Measurements from ENCODE around the gene NFKB1. TPM values are rescaled to one million over a fixed set of nuclear protein-coding genes. Genes with fewer than 3 reads are reported as not detected.

Gene NFKB1
- polyA plus RNA-seq, 1 donor (not counting 4 experiments of a cell fraction or from before 2014, with no cell fraction given) = 21.8 TPM

GRCh38 chr4:102563000-102563399, 61.8 kb downstream of the NFKB1 start:
- FAIRE-seq (no peak), DNase-seq (ENCODE audit: low read depth, low spot score) (no peak)
- peaks cover 2 to 10% of the 10 kb centered on the region in 2 experiments for H3K36me3 ChIP-seq (ENCODE audit: control insufficient read depth in 2 of 2, extremely low read depth in 1 of 2, insufficient read depth in 2 of 2, low read length in 2 of 2)
- no peak overlapping the region for H3K9ac ChIP-seq (ENCODE audit: control insufficient read depth, extremely low read depth, insufficient read depth, low read length)
- no peak overlapping the region for H3K27ac ChIP-seq (ENCODE audit: control insufficient read depth, insufficient read depth, low read length)
- dilution Hi-C loops (cut with MboI; ENCODE audit: extremely low pct_ligation_motif_present, low sequenced_read_pairs) = no loop called here
- peaks cover 10% of the 10 kb centered on the region for H3K4me1 ChIP-seq (ENCODE audit: control insufficient read depth, extremely low read depth, insufficient read depth, low read length)
- H4K20me1 ChIP-seq (ENCODE audit: control insufficient read depth, extremely low read depth, insufficient read depth, low read length) = no peaks in the 10 kb centered on the region
- no peak overlapping the region for H2AFZ ChIP-seq (ENCODE audit: control insufficient read depth, low read length)
- TF ChIP-seq CTCF (optimal IDR thresholded peaks at IDR 0.05 in 1 of 3, IDR thresholded peaks at IDR 0.05 in 1 of 3, conservative IDR thresholded peaks at IDR 0.05 in 1 of 3; ENCODE audit: extremely low read depth in 1 of 3, insufficient read depth in 2 of 3, low read length in 3 of 3) = no peak
- no peak for TF ChIP-seq EZH2 (IDR thresholded peaks at IDR 0.05; ENCODE audit: low read length)
- no peak overlapping the region for H3K4me3 ChIP-seq (ENCODE audit: control insufficient read depth in 2 of 3, extremely low read depth in 1 of 3, insufficient read depth in 2 of 3, low read depth in 1 of 3, low read length in 3 of 3)
- H3K9me1 ChIP-seq (ENCODE audit: control insufficient read depth, extremely low read depth, insufficient read depth, low read length) = no peaks in the 10 kb centered on the region
- no peak overlapping the region for H3K4me2 ChIP-seq (ENCODE audit: control insufficient read depth, extremely low read depth, insufficient read depth, low read depth, low read length)
- no peaks in the 10 kb centered on the region for H3K9me3 ChIP-seq (ENCODE audit: control insufficient read depth, low read depth, low read length)
- H3K79me2 ChIP-seq (ENCODE audit: control insufficient read depth, insufficient read depth, low read length) = peaks cover 1% of the 10 kb centered on the region
- no peaks in the 10 kb centered on the region for H3K27me3 ChIP-seq (ENCODE audit: control insufficient read depth, extremely low read depth, insufficient read depth, low read length)

- H3K79me2 ChIP-seq (ENCODE audit: control insufficient read depth, insufficient read depth, low read length) = no peaks in the 10 kb centered on the region
- H4K20me1 ChIP-seq (ENCODE audit: control insufficient read depth, extremely low read depth, insufficient read depth, low read length) = no peaks in the 10 kb centered on the region
- FAIRE-seq (peak; percentile 88), DNase-seq (ENCODE audit: low read depth, low spot score) (no peak)
- no peak overlapping the region for H3K4me3 ChIP-seq (ENCODE audit: control insufficient read depth in 2 of 3, extremely low read depth in 1 of 3, insufficient read depth in 2 of 3, low read depth in 1 of 3, low read length in 3 of 3)
- no peak overlapping the region for H3K4me2 ChIP-seq (ENCODE audit: control insufficient read depth, extremely low read depth, insufficient read depth, low read depth, low read length)
- H3K9me1 ChIP-seq (ENCODE audit: control insufficient read depth, extremely low read depth, insufficient read depth, low read length) = no peaks in the 10 kb centered on the region
- H3K27me3 ChIP-seq (ENCODE audit: control insufficient read depth, extremely low read depth, insufficient read depth, low read length) = no peaks in the 10 kb centered on the region
- TF ChIP-seq EZH2 (IDR thresholded peaks at IDR 0.05; ENCODE audit: low read length) (no peak), CTCF (optimal IDR thresholded peaks at IDR 0.05 in 1 of 3, IDR thresholded peaks at IDR 0.05 in 1 of 3, conservative IDR thresholded peaks at IDR 0.05 in 1 of 3; ENCODE audit: extremely low read depth in 1 of 3, insufficient read depth in 2 of 3, low read length in 3 of 3) (no peak)
- H2AFZ ChIP-seq (ENCODE audit: control insufficient read depth, low read length) = no peak overlapping the region
- H3K9me3 ChIP-seq (ENCODE audit: control insufficient read depth, low read depth, low read length) = no peaks in the 10 kb centered on the region
- peaks cover 21% of the 10 kb centered on the region for H3K4me1 ChIP-seq (ENCODE audit: control insufficient read depth, extremely low read depth, insufficient read depth, low read length)
- dilution Hi-C loops (cut with MboI; ENCODE audit: extremely low pct_ligation_motif_present, low sequenced_read_pairs) = no loop called here
- H3K9ac ChIP-seq (ENCODE audit: control insufficient read depth, extremely low read depth, insufficient read depth, low read length) = no peak overlapping the region
- peaks cover 2 to 10% of the 10 kb centered on the region in 2 experiments for H3K36me3 ChIP-seq (ENCODE audit: control insufficient read depth in 2 of 2, extremely low read depth in 1 of 2, insufficient read depth in 2 of 2, low read length in 2 of 2)
- peak overlapping the region; percentile 8 for H3K27ac ChIP-seq (ENCODE audit: control insufficient read depth, insufficient read depth, low read length)
These were observed 63.4 kb downstream of the NFKB1 start for GRCh38 chr4:102564399-102565059.

All from keratinocyte (primary cell).